T-cell (primary cell): ENCODE data around the gene PDE4B. TPM values are rescaled to one million over a fixed set of nuclear protein-coding genes. Genes with fewer than 3 reads are reported as not detected.
"Not testable (repeated sequence)": the region's sequence is repeated elsewhere in the genome, so short reads cannot be mapped to it uniquely, and the experiment has no call there.

Experiments
- ATAC-seq, 4 experiments: fragments of 200-7000 bp in 3 of 4; fragments of 150-1000 bp in 1 of 4; cut with Tn5 transposase; replicated peaks in 1 of 4; 1 replicate in 3 of 4; 2 replicates in 1 of 4; pipeline ENCODE4 v1.10.0; 2021; ENCODE audit warnings: moderate library complexity in 3 of 4, mild to moderate bottlenecking in 2 of 4, moderate number of reproducible peaks in 1 of 4
- CTCF ChIA-PET, 2 donors: fragments of 300-600 bp; sonication (Branson Sonifier 250); formaldehyde crosslinking; loops; one replicate each; lab custom pipeline; 2022; ENCODE audit warnings: antibody characterized with exemption in 2 of 2; lab: Charles Lee
- POLR2A ChIA-PET, 2 donors: fragments of 300-600 bp; sonication (Branson Sonifier 250); formaldehyde crosslinking; loops; one replicate each; lab custom pipeline; 2022; ENCODE audit warnings: antibody characterized with exemption in 2 of 2; lab: Charles Lee
- DNase-seq, 35 experiments: peaks; one replicate each; pipeline versions ENCODE4 v3.0.0 to v3.0.0-alpha.2; 2013 to 2023
- H3K27ac ChIP-seq: one replicate; pipeline ENCODE4 v1.5.1; 2013; ENCODE audit warnings: low read length
- H3K27me3 ChIP-seq, 2 experiments: replicated peaks in 1 of 2; 1 replicate in 1 of 2; 2 replicates in 1 of 2; pipeline versions ENCODE4 v1.6.1 to v1.7.0; 2013; ENCODE audit warnings: low read length in 1 of 2, mixed read lengths in 1 of 2; ENCODE audit not compliant: control insufficient read depth in 2 of 2, insufficient read depth in 2 of 2; ENCODE audit errors: extremely low read depth in 1 of 2
- H3K36me3 ChIP-seq, 2 donors: 1 replicate in 1 of 2; 2 replicates in 1 of 2; pipeline versions ENCODE4 v1.6.1 to v1.7.0; 2013; ENCODE audit warnings: low read length in 1 of 2; ENCODE audit not compliant: control insufficient read depth in 2 of 2, insufficient read depth in 1 of 2; ENCODE audit errors: extremely low read depth in 1 of 2
- H3K4me1 ChIP-seq, 2 experiments: 1 replicate in 1 of 2; 2 replicates in 1 of 2; pipeline versions ENCODE4 v1.6.1 to v1.7.0; 2013; ENCODE audit warnings: low read length in 2 of 2, mixed read lengths in 1 of 2; ENCODE audit not compliant: insufficient read depth in 2 of 2, control insufficient read depth in 1 of 2; ENCODE audit errors: extremely low read depth in 1 of 2
- H3K4me3 ChIP-seq, 2 donors: 1 replicate in 1 of 2; 2 replicates in 1 of 2; pipeline versions ENCODE4 v1.5.1 to v1.7.0; 2013; ENCODE audit warnings: mild to moderate bottlenecking in 2 of 2, low read length in 1 of 2, moderate library complexity in 1 of 2; ENCODE audit not compliant: control insufficient read depth in 1 of 2; ENCODE audit errors: extremely low read depth in 1 of 2
- H3K9me3 ChIP-seq: 2 replicates; pipeline ENCODE4 v1.7.0; 2013
- H3K27ac Mint-ChIP-seq, 2 donors: one replicate each; pipeline ENCODE4 v1.8.0; 2020 to 2021; ENCODE audit warnings: mild to moderate bottlenecking in 2 of 2, mixed read lengths in 2 of 2
- H3K27me3 Mint-ChIP-seq, 2 donors: one replicate each; pipeline ENCODE4 v1.8.0; 2021 to 2022; ENCODE audit warnings: mixed read lengths in 2 of 2
- H3K36me3 Mint-ChIP-seq: one replicate; pipeline ENCODE4 v1.8.0; 2021; ENCODE audit warnings: mixed read lengths
- H3K4me1 Mint-ChIP-seq, 3 donors: one replicate each; pipeline ENCODE4 v1.8.0; 2020 to 2022; ENCODE audit warnings: mixed read lengths in 3 of 3, mild to moderate bottlenecking in 1 of 3
- H3K4me3 Mint-ChIP-seq, 3 donors: one replicate each; pipeline ENCODE4 v1.8.0; 2020 to 2022; ENCODE audit warnings: mild to moderate bottlenecking in 3 of 3, mixed read lengths in 3 of 3, moderate library complexity in 3 of 3
- H3K9me3 Mint-ChIP-seq, 3 donors: one replicate each; pipeline ENCODE4 v1.8.0; 2020 to 2022; ENCODE audit warnings: mixed read lengths in 3 of 3
- WGBS: methylation state at CpG from one replicate; pipeline ENCODE4 v1.1.5; 2013; ENCODE audit warnings: missing lambda C conversion rate; ENCODE audit not compliant: insufficient coverage; 5-methylcytosine and 5-hydroxymethylcytosine counted together
- total RNA-seq, 35 experiments: library from RNA in 6 of 35; stranded (reverse) in 6 of 35; fragments of 120-200 nt in 1 of 35; gene quantifications; one replicate each; pipeline versions ENCODE4 v1.2.1 to v1.2.4 and lab custom pipeline; 2013 to 2026

The PDE4B gene
- total RNA-seq, 5 donors from 2014 or later (not counting 1 experiment from before 2014, with no cell fraction given), result 46.3 to 103 (median 54.1) TPM

DNA sequence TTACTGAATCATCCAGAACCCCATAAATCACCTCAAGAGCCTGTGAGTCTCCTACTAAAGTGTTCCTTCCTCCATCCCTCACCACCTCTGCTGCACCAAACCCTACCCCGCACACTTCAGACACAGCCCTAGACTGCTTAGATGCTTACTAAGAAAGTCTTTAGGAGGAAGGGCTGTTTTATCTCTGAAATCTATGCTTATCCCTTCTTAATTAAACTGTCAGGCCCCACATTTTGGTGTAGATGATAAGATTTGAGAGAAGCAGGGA, 524.5 kb downstream of the PDE4B start:
- Histone ChIP-seq H3K27me3 (no peaks in the 10 kb centered on the region), H3K9me3 (no peaks in the 10 kb centered on the region), H3K4me3 (no peak overlapping the region), H3K27ac (no peak overlapping the region), H3K36me3 (no peaks in the 10 kb centered on the region), H3K4me1 (no peaks in the 10 kb centered on the region)
- H3K4me1 Mint-ChIP-seq, result peaks cover 6 to 11% (median 11%) of the 10 kb centered on the region in 3 donors
- ChIA-PET POLR2A (interaction anchor here (0.6 to 0.7 kb wide), 2 partner anchors 57 to 1252 kb away, joined by 3 to 4 read pairs; no protein-coding TSS in a partner anchor), CTCF (interaction anchor here (0.5 to 0.6 kb wide), 2 partner anchors 63 to 117 kb away, joined by 3 to 7 read pairs; no protein-coding TSS in a partner anchor)
- peak overlapping the region in 1 of 2 donors; percentile 50 for H3K27ac Mint-ChIP-seq
- H3K36me3 Mint-ChIP-seq, result no peaks in the 10 kb centered on the region
- peak in 1 of 4 experiments; percentile 64 for ATAC-seq
- H3K9me3 Mint-ChIP-seq, result peaks cover 0 to 4% (median 0%) of the 10 kb centered on the region in 3 donors
- no peak for DNase-seq
- no peak overlapping the region for H3K4me3 Mint-ChIP-seq
- no peaks in the 10 kb centered on the region for H3K27me3 Mint-ChIP-seq
- no CpG with 5 or more reads among the region's 1 CpG for WGBS

DNA sequence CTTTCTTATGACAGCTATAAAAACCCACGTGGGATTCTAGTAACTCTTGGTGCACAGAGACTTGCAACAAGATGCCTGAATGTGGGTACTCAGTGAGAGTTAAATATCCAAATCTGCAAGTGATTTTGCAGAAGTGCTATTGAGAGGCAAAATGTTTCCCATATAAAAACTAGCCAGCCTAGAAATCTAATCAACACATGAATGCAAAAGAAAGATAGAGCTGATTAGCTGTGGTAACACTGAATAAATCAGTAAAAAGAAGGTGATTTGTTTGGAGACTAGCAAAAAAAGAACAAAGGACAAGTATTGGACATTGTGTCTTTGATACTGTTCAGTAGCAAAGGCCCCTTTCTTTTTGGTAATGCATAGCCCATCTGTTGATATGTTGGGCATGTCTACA, 527.5 kb downstream of the PDE4B start:
- Histone ChIP-seq H3K27ac (no peak overlapping the region), H3K4me3 (no peak overlapping the region), H3K27me3 (no peaks in the 10 kb centered on the region), H3K4me1 (no peaks in the 10 kb centered on the region), H3K9me3 (no peaks in the 10 kb centered on the region), H3K36me3 (no peaks in the 10 kb centered on the region)
- no peaks in the 10 kb centered on the region for H3K27me3 Mint-ChIP-seq
- no peak for ATAC-seq
- no peak overlapping the region for H3K27ac Mint-ChIP-seq
- peaks cover 0 to 4% (median 0%) of the 10 kb centered on the region in 3 donors for H3K9me3 Mint-ChIP-seq
- no CpG with 5 or more reads among the region's 1 CpG for WGBS
- peaks cover 23 to 29% (median 23%) of the 10 kb centered on the region in 3 donors for H3K4me1 Mint-ChIP-seq
- H3K36me3 Mint-ChIP-seq, result no peaks in the 10 kb centered on the region
- no peak for DNase-seq
- ChIA-PET CTCF (no interaction called here), POLR2A (no interaction called here)
- no peak overlapping the region for H3K4me3 Mint-ChIP-seq

DNA sequence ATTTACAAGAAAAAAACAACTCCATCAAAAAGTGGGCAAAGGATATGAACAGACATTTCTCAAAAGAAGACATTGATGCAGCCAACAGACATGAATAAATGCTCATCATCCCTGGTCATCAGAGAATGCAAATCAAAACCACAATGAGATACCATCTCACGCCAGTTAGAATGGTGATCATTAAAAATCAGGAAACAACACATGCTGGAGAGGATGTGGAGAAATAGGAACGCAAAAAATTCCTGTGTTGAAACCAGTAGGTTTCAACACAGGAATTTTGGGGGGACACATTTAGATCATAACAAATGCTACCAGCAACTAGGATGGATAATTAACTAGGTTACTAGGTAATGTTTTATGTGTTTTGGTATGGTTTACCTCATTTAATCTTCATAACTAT, 529.8 kb downstream of the PDE4B start:
- H3K36me3 Mint-ChIP-seq, H3K27me3 Mint-ChIP-seq, H3K27ac ChIP-seq, ATAC-seq, H3K36me3 ChIP-seq, H3K27ac Mint-ChIP-seq, H3K9me3 Mint-ChIP-seq, DNase-seq, H3K4me3 Mint-ChIP-seq, H3K4me1 ChIP-seq, H3K4me3 ChIP-seq, H3K27me3 ChIP-seq, H3K9me3 ChIP-seq: not testable (repeated sequence)
- POLR2A ChIA-PET, result interaction anchor here in 1 of 2 donors (0.6 kb wide), 1 partner anchor 48 kb away, joined by 3 read pairs; no protein-coding TSS in a partner anchor
- H3K4me1 Mint-ChIP-seq, result peaks cover 26 to 37% (median 36%) of the 10 kb centered on the region in 3 donors
- CTCF ChIA-PET, result interaction anchor here in 1 of 2 donors (0.7 kb wide), 1 partner anchor 50 kb away, joined by 5 read pairs; no protein-coding TSS in a partner anchor
- WGBS, result no CpG with 5 or more reads among the region's 2 CpGs

DNA sequence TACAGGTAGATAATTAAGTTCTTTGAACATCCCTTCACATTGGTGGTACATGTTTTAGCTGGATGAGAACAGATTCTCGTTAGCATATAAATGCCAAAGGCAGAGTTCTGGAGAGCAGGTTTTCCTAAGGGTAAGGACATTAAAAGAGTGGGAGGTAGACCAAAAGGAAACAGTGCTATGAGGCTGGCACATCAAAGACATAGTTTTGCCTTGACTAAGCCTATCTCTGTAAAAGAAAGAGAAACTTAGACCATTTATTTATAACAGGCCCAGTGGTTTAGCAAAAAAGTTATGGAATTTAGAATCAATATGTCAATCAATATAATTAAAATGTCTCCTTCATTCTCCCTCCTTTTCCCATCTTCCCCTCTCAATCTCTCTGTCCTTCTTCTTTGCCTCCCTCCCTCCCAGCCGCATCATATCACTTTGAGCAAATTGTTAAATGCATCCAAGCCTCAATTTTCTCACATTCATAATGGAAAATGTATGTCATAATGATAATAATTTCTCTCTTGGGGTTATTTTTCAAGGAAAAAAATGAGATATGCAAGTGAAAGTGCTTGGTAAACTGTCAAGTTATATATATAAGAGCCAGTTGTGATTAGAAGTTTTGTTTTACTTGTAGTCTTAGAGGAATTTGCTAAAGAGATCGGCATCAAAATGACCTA, 531.4 kb downstream of the PDE4B start:
- DNase-seq (no peak), ATAC-seq (no peak)
- Histone ChIP-seq H3K27ac (no peak overlapping the region), H3K27me3 (no peaks in the 10 kb centered on the region), H3K9me3 (no peaks in the 10 kb centered on the region), H3K4me1 (peaks cover 8 to 10% of the 10 kb centered on the region in 2 experiments), H3K4me3 (no peak overlapping the region), H3K36me3 (no peaks in the 10 kb centered on the region)
- Mint-ChIP-seq H3K27ac (peak overlapping the region in 1 of 2 donors; percentile 32), H3K27me3 (no peaks in the 10 kb centered on the region), H3K4me1 (peaks cover 40 to 52% (median 45%) of the 10 kb centered on the region in 3 donors), H3K4me3 (no peak overlapping the region), H3K36me3 (no peaks in the 10 kb centered on the region), H3K9me3 (peaks cover 0 to 4% (median 0%) of the 10 kb centered on the region in 3 donors)
- ChIA-PET POLR2A (interaction anchor here in 1 of 2 donors (0.6 kb wide), 1 partner anchor 154 kb away, joined by 4 read pairs; no protein-coding TSS in a partner anchor), CTCF (no interaction called here)
- WGBS, result no CpG with 5 or more reads among the region's 3 CpGs

DNA sequence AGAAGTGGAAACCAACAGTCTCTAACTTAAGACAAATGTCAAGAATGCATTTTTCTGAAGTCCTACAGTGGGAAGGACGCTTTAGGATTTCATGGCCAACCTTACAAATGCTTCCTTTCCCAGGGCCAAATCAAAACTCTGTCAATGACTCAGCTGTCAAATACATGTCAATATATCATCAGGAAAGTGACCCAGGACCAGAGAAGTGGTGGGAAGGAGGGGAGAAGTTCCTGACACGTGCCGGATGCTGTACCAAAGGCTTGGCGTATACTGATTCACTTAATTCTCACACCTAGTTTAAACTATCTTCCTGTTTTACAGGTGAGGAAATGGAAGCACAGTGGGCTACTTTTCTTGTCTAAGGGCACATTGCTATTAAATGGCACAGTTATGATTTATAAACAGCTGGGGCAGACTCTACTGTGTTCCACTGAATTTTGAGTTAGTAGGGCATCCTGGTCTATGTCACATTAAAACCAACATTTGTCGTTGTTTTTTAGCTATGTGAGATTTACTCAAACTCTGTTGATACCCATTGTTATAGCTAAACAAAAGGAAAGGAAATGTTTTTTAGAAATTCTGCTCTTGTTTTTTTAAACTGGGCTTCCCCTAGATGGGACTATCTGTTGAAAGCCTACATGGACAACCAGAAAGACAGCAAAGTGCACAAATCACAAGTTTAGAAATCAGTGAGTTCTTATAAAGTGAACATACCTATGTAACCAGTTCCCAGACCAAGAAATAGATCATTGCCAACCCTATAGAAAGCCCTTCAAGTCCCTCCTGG, 533.1 kb downstream of the PDE4B start:
- no peak overlapping the region for H3K4me3 Mint-ChIP-seq
- no peaks in the 10 kb centered on the region for H3K36me3 Mint-ChIP-seq
- H3K27me3 Mint-ChIP-seq, result no peaks in the 10 kb centered on the region
- ChIA-PET POLR2A (interaction anchor here in 1 of 2 donors (0.7 to 1.1 kb wide), 3 partner anchors 32 to 43 kb away, joined by 3 to 4 read pairs (median 3); no protein-coding TSS in a partner anchor), CTCF (interaction anchor here in 1 of 2 donors (1.0 to 1.4 kb wide), 3 partner anchors 25 to 120 kb away, joined by 3 read pairs; no protein-coding TSS in a partner anchor)
- no peaks in the 10 kb centered on the region for H3K27me3 ChIP-seq
- H3K9me3 Mint-ChIP-seq, result peaks cover 0 to 4% (median 0%) of the 10 kb centered on the region in 3 donors
- ATAC-seq, result no peak
- DNase-seq, result no peak
- WGBS, result no CpG with 5 or more reads among the region's 5 CpGs
- H3K27ac ChIP-seq, result no peak overlapping the region
- H3K4me1 ChIP-seq, result peaks cover 22 to 23% of the 10 kb centered on the region in 2 experiments
- H3K27ac Mint-ChIP-seq, result peak overlapping the region in 1 of 2 donors; percentile 19
- no peak overlapping the region for H3K4me3 ChIP-seq
- no peaks in the 10 kb centered on the region for H3K36me3 ChIP-seq
- H3K4me1 Mint-ChIP-seq, result peaks cover 56 to 69% (median 62%) of the 10 kb centered on the region in 3 donors
- H3K9me3 ChIP-seq, result no peaks in the 10 kb centered on the region

DNA sequence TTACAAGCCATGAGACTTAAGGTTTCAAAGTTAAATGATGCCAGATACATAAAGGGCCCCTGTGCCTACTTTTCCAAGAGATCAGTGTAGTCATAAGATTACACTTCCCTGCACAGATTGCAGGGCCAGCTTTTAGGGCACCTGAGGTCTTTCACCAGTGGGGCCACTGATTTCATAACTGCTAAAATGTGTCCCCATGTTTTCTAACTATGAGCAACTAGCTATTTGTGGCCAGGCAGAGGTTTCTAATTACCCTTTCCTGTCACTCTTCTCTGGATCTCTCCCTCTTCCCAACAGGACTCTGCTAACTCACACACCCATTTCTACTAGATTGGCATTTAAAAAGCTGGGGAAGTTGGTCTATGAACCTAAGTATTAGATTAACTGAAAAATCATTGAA, 534.2 kb downstream of the PDE4B start:
- ChIA-PET CTCF (interaction anchor here in 1 of 2 donors (1.0 kb wide), 1 partner anchor 119 kb away, joined by 3 read pairs; no protein-coding TSS in a partner anchor), POLR2A (no interaction called here)
- no peaks in the 10 kb centered on the region for H3K9me3 Mint-ChIP-seq
- peaks cover 62 to 71% (median 69%) of the 10 kb centered on the region in 3 donors for H3K4me1 Mint-ChIP-seq
- no peak overlapping the region for H3K4me3 Mint-ChIP-seq
- H3K27ac Mint-ChIP-seq, result peak overlapping the region in 1 of 2 donors; percentile 65
- no peak overlapping the region for H3K4me3 ChIP-seq
- H3K9me3 ChIP-seq, result no peaks in the 10 kb centered on the region
- no peak for ATAC-seq
- no peaks in the 10 kb centered on the region for H3K36me3 ChIP-seq
- H3K4me1 ChIP-seq, result peaks cover 25 to 26% of the 10 kb centered on the region in 2 experiments
- no peaks in the 10 kb centered on the region for H3K36me3 Mint-ChIP-seq
- no peak overlapping the region for H3K27ac ChIP-seq
- no peaks in the 10 kb centered on the region for H3K27me3 Mint-ChIP-seq
- no peaks in the 10 kb centered on the region for H3K27me3 ChIP-seq
- DNase-seq, result no peak
